Right atrium auricular region (tissue), 2 donors: ENCODE data around the gene DRD4. TPM values are rescaled to one million over a fixed set of nuclear protein-coding genes. Genes with fewer than 3 reads are reported as not detected.

ENCODE experiments used
- DNase-seq: peaks from one replicate; pipeline ENCODE4 v3.0.0-alpha.2; 2019; ENCODE audit warnings: low spot score
- H3K27ac ChIP-seq, 2 donors: fragments of 200-600 bp; sonication (generic); 1 replicate in 1 of 2; 2 replicates in 1 of 2; pipeline ENCODE4 v1.5.1; 2016 to 2019
- H3K27me3 ChIP-seq, 2 donors: fragments of 200-600 bp; sonication (generic); one replicate each; pipeline versions ENCODE4 v1.5.1 to v1.6.0; 2017 to 2019
- H3K36me3 ChIP-seq: fragments of 200-600 bp; sonication (generic); one replicate; pipeline ENCODE4 v1.5.1; 2016
- H3K4me1 ChIP-seq, 2 donors: fragments of 200-600 bp; sonication (generic); one replicate each; pipeline versions ENCODE4 v1.5.1 to v1.6.0; 2017 to 2019
- H3K4me3 ChIP-seq, 2 donors: fragments of 200-600 bp; sonication (generic); 1 replicate in 1 of 2; 2 replicates in 1 of 2; pipeline ENCODE4 v1.5.1; 2017 to 2019; ENCODE audit warnings: mild to moderate bottlenecking in 1 of 2, moderate library complexity in 1 of 2
- H3K9me3 ChIP-seq, 2 donors: fragments of 200-600 bp; sonication (generic); one replicate each; pipeline ENCODE4 v1.5.1; 2019
- total RNA-seq, 2 donors: library from RNA; depleted of rRNA; stranded (reverse); fragments of >200 nt; gene quantifications; one replicate each; pipeline ENCODE4 v1.1.0, GENCODE V29; 2016
- TF ChIP-seq, protein P1 (sequence below), 2 donors: fragments of 200-600 bp; sonication (generic); IDR thresholded peaks; one replicate each; pipeline ENCODE4 v1.5.1; 2019; ENCODE audit warnings: antibody characterized with exemption in 2 of 2

Gene DRD4
- total RNA-seq, 2 donors from 2014 or later, result not detected

DNA sequence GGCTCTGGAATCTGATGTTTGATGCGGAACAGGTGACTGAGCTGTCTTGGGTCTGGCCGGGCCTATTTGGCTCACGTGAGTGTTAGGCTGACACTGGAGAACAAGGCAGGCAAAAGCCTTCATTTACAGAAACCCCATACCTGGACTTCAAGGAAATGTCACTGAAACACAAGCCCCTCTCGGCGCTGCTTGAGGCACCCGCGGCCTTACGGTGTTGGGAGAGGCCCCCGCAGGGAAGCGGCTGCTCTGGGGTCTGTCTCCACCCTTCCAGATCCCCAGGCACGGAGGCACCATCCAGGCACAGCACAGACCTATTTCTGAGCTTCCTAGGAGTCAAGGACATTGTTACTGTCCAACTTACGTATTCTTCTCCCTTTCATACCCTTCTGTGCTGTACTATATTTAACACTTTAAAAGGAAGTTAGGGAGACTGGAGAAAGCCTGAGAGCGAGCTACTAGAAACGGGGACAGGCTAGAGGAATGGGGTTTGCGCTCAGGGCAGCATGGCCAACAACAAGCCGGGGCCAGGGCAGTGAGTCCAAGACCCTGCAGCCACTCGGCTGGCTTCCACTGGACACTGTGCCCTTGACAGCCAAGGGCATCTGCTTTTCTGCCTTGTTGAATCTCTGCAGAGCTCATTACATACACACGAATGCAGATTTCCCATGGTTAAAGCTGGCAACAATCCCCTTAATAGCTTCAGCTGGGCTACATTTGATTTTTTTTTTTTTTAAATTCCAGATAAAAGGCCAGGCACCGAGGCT, 23.8 kb downstream of the DRD4 start:
- Histone ChIP-seq H3K4me3 (no peak overlapping the region), H3K4me1 (peaks cover 0 to 10% of the 10 kb centered on the region in 2 donors), H3K9me3 (no peaks in the 10 kb centered on the region), H3K27me3 (no peaks in the 10 kb centered on the region), H3K27ac (no peak overlapping the region), H3K36me3 (peaks cover 24% of the 10 kb centered on the region)
- TF ChIP-seq, protein P1, sequence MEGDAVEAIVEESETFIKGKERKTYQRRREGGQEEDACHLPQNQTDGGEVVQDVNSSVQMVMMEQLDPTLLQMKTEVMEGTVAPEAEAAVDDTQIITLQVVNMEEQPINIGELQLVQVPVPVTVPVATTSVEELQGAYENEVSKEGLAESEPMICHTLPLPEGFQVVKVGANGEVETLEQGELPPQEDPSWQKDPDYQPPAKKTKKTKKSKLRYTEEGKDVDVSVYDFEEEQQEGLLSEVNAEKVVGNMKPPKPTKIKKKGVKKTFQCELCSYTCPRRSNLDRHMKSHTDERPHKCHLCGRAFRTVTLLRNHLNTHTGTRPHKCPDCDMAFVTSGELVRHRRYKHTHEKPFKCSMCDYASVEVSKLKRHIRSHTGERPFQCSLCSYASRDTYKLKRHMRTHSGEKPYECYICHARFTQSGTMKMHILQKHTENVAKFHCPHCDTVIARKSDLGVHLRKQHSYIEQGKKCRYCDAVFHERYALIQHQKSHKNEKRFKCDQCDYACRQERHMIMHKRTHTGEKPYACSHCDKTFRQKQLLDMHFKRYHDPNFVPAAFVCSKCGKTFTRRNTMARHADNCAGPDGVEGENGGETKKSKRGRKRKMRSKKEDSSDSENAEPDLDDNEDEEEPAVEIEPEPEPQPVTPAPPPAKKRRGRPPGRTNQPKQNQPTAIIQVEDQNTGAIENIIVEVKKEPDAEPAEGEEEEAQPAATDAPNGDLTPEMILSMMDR (IDR thresholded peaks at IDR 0.05), result no peak
- DNase-seq, result no peak

DNA sequence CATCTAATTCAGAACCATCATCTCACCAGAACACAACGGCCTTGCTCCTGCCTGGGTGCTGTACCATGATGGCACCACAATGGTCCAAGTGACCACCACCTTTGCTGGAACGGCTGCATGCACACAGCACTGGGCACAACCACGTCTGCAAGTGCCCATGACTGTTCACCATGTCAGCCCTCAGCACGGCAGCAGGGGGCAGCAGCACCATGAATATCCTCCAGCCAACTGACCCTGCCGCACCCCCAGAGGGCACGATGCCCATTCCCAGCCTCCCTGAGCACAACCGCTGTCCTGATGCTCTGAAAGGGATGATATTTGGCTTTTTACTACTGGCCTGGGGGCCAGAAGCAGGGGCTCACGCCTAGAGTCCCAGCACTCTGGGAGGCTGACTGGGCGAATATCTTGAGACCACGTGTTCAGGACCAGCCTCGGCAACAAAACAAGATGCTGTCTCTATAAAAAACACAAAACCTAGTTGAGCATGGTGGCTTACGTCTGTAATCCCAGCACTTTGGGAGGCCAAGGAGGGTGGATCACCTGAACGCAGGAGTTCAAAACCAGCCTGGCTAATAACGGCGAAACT, 25.7 kb downstream of the DRD4 start:
- no peaks in the 10 kb centered on the region for H3K27me3 ChIP-seq
- TF ChIP-seq, protein P1 (IDR thresholded peaks at IDR 0.05), result peak; percentile 45 to 76
- no peaks in the 10 kb centered on the region for H3K9me3 ChIP-seq
- no peak for DNase-seq
- H3K36me3 ChIP-seq, result peaks cover 19% of the 10 kb centered on the region
- no peak overlapping the region for H3K4me3 ChIP-seq
- no peak overlapping the region for H3K27ac ChIP-seq
- peaks cover 0 to 10% of the 10 kb centered on the region in 2 donors for H3K4me1 ChIP-seq

DNA sequence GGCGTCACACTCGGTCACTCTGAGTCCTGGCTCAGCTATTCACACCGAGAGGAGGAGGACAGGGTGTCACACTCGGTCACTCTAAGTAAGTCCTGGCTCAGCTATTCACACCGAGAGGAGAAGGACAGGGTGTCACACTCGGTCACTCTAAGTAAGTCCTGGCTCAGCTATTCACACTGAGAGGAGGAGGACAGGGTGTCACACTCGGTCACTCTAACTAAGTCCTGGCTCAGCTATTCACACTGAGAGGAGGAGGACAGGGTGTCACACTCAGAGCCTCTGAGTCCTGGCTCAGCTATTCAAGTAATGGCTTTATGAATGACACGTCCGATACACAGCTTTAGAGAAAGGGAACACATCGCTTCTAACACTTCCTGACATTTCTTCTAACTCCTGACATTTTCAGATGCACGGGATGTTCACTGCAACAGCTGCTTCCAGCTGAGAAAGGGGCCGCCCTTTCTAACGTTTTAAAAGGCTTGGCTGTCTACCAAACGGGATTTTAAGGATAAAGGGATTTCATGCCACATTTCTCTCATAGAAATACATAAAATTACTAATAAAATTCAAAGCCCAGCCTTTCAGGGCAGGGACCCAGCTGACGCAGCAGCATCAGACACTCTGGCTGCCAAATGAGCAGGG, 28.1 kb downstream of the DRD4 start:
- Histone ChIP-seq H3K36me3 (peaks cover 7% of the 10 kb centered on the region), H3K4me3 (no peak overlapping the region)

DNA sequence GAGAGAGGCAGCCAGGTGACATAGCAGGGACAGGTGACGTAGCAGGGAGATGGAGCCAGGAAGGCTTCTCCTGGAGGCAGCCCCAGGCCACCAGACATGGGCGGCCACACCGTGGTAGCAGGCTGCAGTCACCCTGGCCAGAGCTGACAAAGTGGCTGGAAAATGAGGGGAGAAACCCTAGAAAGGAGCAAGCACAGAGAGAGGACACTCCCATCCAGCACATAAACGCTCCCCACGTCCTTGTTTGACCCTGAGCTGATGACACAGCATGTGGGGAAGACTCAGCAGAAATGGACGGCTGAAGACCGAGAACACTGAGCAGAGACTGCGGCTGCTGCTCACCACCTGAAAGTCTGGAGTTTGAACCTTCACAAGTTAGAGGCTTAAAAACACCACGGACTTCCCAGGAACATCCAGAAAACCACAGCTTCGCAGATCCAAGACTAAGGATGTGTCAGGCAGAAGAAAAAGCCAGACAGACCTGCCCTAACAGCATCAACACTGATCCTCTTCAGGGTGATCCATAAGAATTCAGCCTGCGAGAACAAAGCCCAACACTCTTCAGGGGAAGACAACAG, 28.7 kb downstream of the DRD4 start:
- peak; percentile 61 for DNase-seq

More for the DNA sequence above, 28.1 kb downstream of the DRD4 start:
- TF ChIP-seq, protein P1 (IDR thresholded peaks at IDR 0.05), result no peak
- Histone ChIP-seq H3K4me1 (peaks cover 0 to 10% of the 10 kb centered on the region in 2 donors), H3K9me3 (no peaks in the 10 kb centered on the region), H3K27me3 (no peaks in the 10 kb centered on the region), H3K27ac (peak overlapping the region in 1 of 2 donors; percentile 29)
- no peak for DNase-seq

DNA sequence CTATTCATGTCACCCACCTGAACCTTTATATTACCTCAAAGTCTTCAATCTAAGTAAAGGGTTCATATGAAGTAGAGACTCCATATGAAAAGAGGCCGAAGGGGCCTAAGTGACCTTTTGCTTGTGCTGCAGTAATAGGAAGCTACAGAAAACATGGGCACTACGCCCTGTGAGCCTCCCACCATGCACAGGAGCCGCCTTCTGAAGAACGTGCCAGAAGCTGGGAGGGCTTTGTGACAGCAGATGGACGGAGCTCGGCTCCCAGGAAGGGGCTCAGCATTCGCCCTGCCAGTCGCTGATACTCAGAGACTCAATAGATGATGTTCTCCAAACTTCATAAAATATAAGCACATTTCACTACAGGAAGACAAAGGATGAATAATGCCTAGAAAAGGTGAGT, 36.8 kb downstream of the DRD4 start:
- Histone ChIP-seq H3K4me1 (no peaks in the 10 kb centered on the region), H3K27ac (no peak overlapping the region), H3K27me3 (no peaks in the 10 kb centered on the region), H3K9me3 (no peaks in the 10 kb centered on the region), H3K36me3 (peaks cover 33% of the 10 kb centered on the region), H3K4me3 (no peak overlapping the region)
- DNase-seq, result no peak
- TF ChIP-seq, protein P1 (IDR thresholded peaks at IDR 0.05), result no peak

More for the DNA sequence above, 28.7 kb downstream of the DRD4 start:
- H3K27me3 ChIP-seq, result no peaks in the 10 kb centered on the region
- peak overlapping the region in 1 of 2 donors; percentile 29 for H3K27ac ChIP-seq
- peaks cover 0 to 10% of the 10 kb centered on the region in 2 donors for H3K4me1 ChIP-seq
- H3K36me3 ChIP-seq, result peaks cover under 1% of the 10 kb centered on the region
- TF ChIP-seq, protein P1 (IDR thresholded peaks at IDR 0.05), result no peak
- no peak overlapping the region for H3K4me3 ChIP-seq
- H3K9me3 ChIP-seq, result no peaks in the 10 kb centered on the region
